Measurements from ENCODE around the gene PKD2. TPM values are rescaled to one million over a fixed set of nuclear protein-coding genes. Genes with fewer than 3 reads are reported as not detected.
A peak's percentile ranks its signal among the peaks of the same experiment; 100 is the strongest.

Gene PKD2
- total and polyA plus RNA-seq, 10 donors: 3.5 to 23.0 (median 15.5) TPM

GRCh38 chr4:87965501-87965975, 41.9 kb upstream of the PKD2 start:
- H3K27me3 ChIP-seq (replicated peaks in 1 of 7): no peaks in the 10 kb centered on the region
- H3K9me3 ChIP-seq: no peaks in the 10 kb centered on the region
- TF ChIP-seq POLR2A (IDR thresholded peaks at IDR 0.05) (no peak), POLR2AphosphoS5 (IDR thresholded peaks at IDR 0.05) (no peak)
- TF ChIP-seq, protein P1, sequence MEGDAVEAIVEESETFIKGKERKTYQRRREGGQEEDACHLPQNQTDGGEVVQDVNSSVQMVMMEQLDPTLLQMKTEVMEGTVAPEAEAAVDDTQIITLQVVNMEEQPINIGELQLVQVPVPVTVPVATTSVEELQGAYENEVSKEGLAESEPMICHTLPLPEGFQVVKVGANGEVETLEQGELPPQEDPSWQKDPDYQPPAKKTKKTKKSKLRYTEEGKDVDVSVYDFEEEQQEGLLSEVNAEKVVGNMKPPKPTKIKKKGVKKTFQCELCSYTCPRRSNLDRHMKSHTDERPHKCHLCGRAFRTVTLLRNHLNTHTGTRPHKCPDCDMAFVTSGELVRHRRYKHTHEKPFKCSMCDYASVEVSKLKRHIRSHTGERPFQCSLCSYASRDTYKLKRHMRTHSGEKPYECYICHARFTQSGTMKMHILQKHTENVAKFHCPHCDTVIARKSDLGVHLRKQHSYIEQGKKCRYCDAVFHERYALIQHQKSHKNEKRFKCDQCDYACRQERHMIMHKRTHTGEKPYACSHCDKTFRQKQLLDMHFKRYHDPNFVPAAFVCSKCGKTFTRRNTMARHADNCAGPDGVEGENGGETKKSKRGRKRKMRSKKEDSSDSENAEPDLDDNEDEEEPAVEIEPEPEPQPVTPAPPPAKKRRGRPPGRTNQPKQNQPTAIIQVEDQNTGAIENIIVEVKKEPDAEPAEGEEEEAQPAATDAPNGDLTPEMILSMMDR (IDR thresholded peaks at IDR 0.05 in 8 of 11, conservative IDR thresholded peaks at IDR 0.05 in 3 of 11): no peak
- intact Hi-C loops (cut with DNase I; ENCODE audit: low total_unique reads): no loop called here
- no peaks in the 10 kb centered on the region for H3K36me3 ChIP-seq
- peak; percentile 75 for DNase-seq
- no peaks in the 10 kb centered on the region for H3K4me1 ChIP-seq
- 89 to 98% (median 93%) methylated on average over 8 to 21 of the region's 21 CpGs for WGBS, 5 donors
- no peak overlapping the region for H3K4me3 ChIP-seq
- no peak overlapping the region for H3K27ac ChIP-seq

DNA sequence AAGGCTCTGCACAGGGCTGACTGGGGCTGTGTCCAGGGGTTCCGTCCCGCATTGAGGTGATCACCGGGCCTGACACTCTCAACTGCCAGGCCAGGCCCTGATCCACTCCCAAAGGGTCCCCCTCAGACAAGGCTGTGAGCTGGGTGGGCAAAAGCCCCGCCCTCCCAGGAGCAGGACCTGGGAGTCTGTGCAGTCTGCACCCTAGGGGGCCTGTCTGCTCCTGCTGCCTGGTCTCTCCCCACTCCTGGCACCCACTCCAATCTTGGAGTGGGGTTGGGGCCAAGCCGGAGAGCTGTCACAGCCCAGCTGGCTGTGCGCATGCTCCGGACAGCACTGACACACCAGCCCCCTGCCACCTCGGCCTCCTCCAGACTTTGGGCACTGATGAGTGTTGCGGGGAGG, 41.3 kb upstream of the PKD2 start:
- no peaks in the 10 kb centered on the region for H3K4me1 ChIP-seq
- WGBS, 5 donors: 90 to 96% (median 94%) methylated on average over 2 to 9 of the region's 9 CpGs
- H3K27me3 ChIP-seq (replicated peaks in 1 of 7): no peaks in the 10 kb centered on the region
- intact Hi-C loops (cut with DNase I; ENCODE audit: low total_unique reads): no loop called here
- no peaks in the 10 kb centered on the region for H3K9me3 ChIP-seq
- no peak overlapping the region for H3K4me3 ChIP-seq
- no peaks in the 10 kb centered on the region for H3K36me3 ChIP-seq
- H3K27ac ChIP-seq: no peak overlapping the region
- no peak for DNase-seq
- no peak for TF ChIP-seq POLR2AphosphoS5 (IDR thresholded peaks at IDR 0.05)
- no peak for TF ChIP-seq POLR2A (IDR thresholded peaks at IDR 0.05)
- TF ChIP-seq, protein P1 (IDR thresholded peaks at IDR 0.05 in 8 of 11, conservative IDR thresholded peaks at IDR 0.05 in 3 of 11): no peak

GRCh38 chr4:87967193-87967592, 40.2 kb upstream of the PKD2 start:
- no peak overlapping the region for H3K4me3 ChIP-seq
- no peak overlapping the region for H3K27ac ChIP-seq
- H3K27me3 ChIP-seq (replicated peaks in 1 of 7): peaks cover 0 to 3% (median 0%) of the 10 kb centered on the region in 7 donors
- WGBS, 5 donors: 85 to 95% (median 92%) methylated on average over 7 to 8 of the region's 8 CpGs
- no peaks in the 10 kb centered on the region for H3K4me1 ChIP-seq
- H3K9me3 ChIP-seq: no peaks in the 10 kb centered on the region
- TF ChIP-seq POLR2AphosphoS5 (IDR thresholded peaks at IDR 0.05) (no peak), POLR2A (IDR thresholded peaks at IDR 0.05) (no peak)
- TF ChIP-seq, protein P1 (IDR thresholded peaks at IDR 0.05 in 8 of 11, conservative IDR thresholded peaks at IDR 0.05 in 3 of 11): no peak
- no peak for DNase-seq
- H3K36me3 ChIP-seq: no peaks in the 10 kb centered on the region
- intact Hi-C loops (cut with DNase I; ENCODE audit: low total_unique reads): no loop called here

GRCh38 chr4:87970121-87970520, 37.3 kb upstream of the PKD2 start:
- H3K36me3 ChIP-seq: no peaks in the 10 kb centered on the region
- no peak for DNase-seq
- 87 to 97% (median 89%) methylated on average over 2 of the region's 2 CpGs for WGBS, 5 donors
- H3K27ac ChIP-seq: no peak overlapping the region
- no peak overlapping the region for H3K4me3 ChIP-seq
- no peak for TF ChIP-seq POLR2A (IDR thresholded peaks at IDR 0.05)
- TF ChIP-seq, protein P1 (IDR thresholded peaks at IDR 0.05 in 8 of 11, conservative IDR thresholded peaks at IDR 0.05 in 3 of 11): no peak
- no peak for TF ChIP-seq POLR2AphosphoS5 (IDR thresholded peaks at IDR 0.05)
- peaks cover 0 to 18% (median 6%) of the 10 kb centered on the region in 6 donors for H3K4me1 ChIP-seq
- no peaks in the 10 kb centered on the region for H3K9me3 ChIP-seq
- intact Hi-C loops (cut with DNase I; ENCODE audit: low total_unique reads): no loop called here
- H3K27me3 ChIP-seq (replicated peaks in 1 of 7): peaks cover 0 to 27% (median 5%) of the 10 kb centered on the region in 7 donors

All from spleen (tissue), 11 donors.